Activated naive CD4-positive, alpha-beta T cell treated with anti-CD3 and anti-CD28 coated beads, Interleukin-2, amount 10 ng/mL, durations not matched to agents 7 days and 5 days (primary cell): ENCODE data around the gene QRFP.

Source experiments
- CTCF ChIA-PET: fragments of 350-600 bp; sonication (Branson Sonifier 250); formaldehyde crosslinking; loops from one replicate; lab custom pipeline; 2021; ENCODE audit warnings: antibody characterized with exemption; lab: Charles Lee
- DNase-seq: peaks from one replicate; pipeline ENCODE4 v3.0.0-alpha.2; 2020
- H3K27ac Mint-ChIP-seq: one replicate; pipeline ENCODE4 v1.8.0; 2021; ENCODE audit warnings: mild to moderate bottlenecking, moderate library complexity, mixed read lengths
- H3K27me3 Mint-ChIP-seq: one replicate; pipeline ENCODE4 v1.8.0; 2021; ENCODE audit warnings: mild to moderate bottlenecking, mixed read lengths
- H3K36me3 Mint-ChIP-seq: one replicate; pipeline ENCODE4 v1.8.0; 2021; ENCODE audit warnings: mixed read lengths
- H3K4me1 Mint-ChIP-seq: one replicate; pipeline ENCODE4 v1.8.0; 2021; ENCODE audit warnings: mixed read lengths
- H3K4me3 Mint-ChIP-seq: one replicate; pipeline ENCODE4 v1.8.0; 2021; ENCODE audit warnings: mild to moderate bottlenecking, moderate library complexity, mixed read lengths
- H3K9me3 Mint-ChIP-seq: one replicate; pipeline ENCODE4 v1.8.0; 2021; ENCODE audit warnings: mixed read lengths

QRFP gene

DNA sequence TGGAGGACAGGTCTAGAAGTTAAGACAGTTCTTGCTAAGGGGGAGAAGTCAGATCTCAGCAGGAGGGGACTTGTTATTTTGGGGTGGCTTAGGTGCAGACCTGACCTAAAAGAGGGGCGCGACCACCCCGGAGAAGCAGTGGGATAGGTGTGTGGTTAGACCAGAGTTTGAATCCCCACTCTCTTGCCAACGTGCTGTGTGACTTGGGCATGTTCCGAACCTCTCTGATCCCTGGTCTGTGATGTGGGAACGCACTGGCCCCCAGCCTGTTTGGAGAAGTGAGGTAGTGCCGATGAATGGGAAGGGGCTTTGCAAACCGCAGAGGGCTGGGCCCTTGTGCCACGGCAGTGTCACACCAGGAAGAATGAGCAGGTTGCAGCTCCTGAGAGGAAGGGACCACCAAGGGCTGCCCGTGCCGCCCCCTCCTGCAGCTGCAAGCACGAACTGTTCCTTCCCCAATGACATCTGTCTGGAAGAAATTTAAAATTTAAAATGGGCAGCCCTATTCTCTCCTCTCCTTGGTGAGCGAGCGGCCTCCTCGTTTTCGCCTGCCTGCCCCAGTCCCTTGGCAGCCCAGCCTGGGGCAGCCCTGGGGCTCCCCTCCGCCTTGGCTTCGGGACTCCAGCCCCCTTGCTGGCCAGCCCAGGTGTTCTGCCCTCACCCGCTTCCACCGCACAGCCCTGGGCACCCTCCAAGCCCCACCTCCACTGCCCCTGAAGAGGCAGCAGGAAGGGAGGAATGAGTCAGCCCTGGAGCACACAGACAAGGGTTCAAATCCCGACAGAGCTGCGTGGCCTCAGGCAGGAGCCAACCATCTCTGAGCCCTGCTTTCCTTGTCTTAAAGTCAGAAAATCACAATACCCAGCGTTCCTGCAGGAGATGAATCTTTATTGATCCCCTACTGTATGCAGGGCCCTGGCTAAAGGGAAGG, 40.8 kb upstream of the QRFP start:
- no peak for DNase-seq
- Mint-ChIP-seq H3K4me1 (peaks cover 10% of the 10 kb centered on the region), H3K9me3 (no peaks in the 10 kb centered on the region), H3K4me3 (peak overlapping the region; percentile 1), H3K36me3 (no peaks in the 10 kb centered on the region), H3K27me3 (peaks cover 93% of the 10 kb centered on the region), H3K27ac (no peak overlapping the region)
- CTCF ChIA-PET = no interaction called here

DNA sequence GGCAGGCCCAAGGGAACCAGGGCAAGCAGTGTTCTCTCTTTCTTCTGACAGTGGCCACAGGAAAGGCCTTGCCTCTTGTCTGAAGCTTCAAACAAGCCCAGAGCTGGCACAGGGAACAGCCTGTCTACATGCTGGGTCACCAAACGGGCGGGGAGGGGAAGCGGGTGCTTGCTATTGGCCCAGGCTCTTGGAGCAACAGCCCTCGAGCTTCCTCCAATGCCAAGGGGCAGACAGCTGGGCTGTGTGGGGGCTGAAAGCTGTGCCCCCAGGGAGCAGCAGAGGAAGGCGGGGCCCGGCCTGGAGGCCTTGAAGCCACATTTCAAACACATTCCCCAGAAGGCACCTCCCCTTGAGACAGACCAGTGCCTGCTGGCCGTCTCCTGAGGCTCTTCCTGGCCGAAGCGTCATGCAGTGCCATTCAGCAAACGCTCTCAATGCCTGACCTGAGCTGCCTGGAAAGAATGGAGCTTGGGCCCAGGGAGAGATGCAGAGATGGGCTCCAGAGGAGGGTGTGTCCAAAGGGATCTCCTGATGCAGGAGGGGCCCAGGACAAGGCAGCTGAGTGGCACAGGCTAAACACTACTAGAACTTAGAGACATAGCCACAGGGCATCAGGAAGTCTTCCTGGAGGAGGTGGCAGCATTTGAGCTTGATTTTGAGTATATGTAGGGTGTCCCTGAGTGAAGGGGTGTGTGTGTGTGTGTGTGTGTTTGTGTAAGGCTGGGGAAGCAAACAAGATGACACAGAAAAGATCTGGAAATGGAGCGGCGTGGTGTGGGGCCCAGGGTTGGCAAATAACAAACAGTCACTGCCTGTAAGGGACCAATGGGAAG, 39.9 kb upstream of the QRFP start:
- H3K27me3 Mint-ChIP-seq = peaks cover 90% of the 10 kb centered on the region
- H3K27ac Mint-ChIP-seq = no peak overlapping the region
- no peak for DNase-seq
- H3K9me3 Mint-ChIP-seq = no peaks in the 10 kb centered on the region
- no peaks in the 10 kb centered on the region for H3K36me3 Mint-ChIP-seq
- CTCF ChIA-PET = interaction anchor here (1.1 kb wide), 1 partner anchor 110 kb away, joined by 4 read pairs; no protein-coding TSS in a partner anchor
- peak overlapping the region; percentile 1 for H3K4me3 Mint-ChIP-seq
- peaks cover 10% of the 10 kb centered on the region for H3K4me1 Mint-ChIP-seq

- H3K9me3 Mint-ChIP-seq = no peaks in the 10 kb centered on the region
- H3K4me3 Mint-ChIP-seq = no peak overlapping the region
- H3K27ac Mint-ChIP-seq = no peak overlapping the region
- no peak for DNase-seq
- peaks cover 89% of the 10 kb centered on the region for H3K27me3 Mint-ChIP-seq
- H3K36me3 Mint-ChIP-seq = no peaks in the 10 kb centered on the region
- peaks cover 7% of the 10 kb centered on the region for H3K4me1 Mint-ChIP-seq
- CTCF ChIA-PET = interaction anchor here (1.1 to 2.0 kb wide), 2 partner anchors 62 to 110 kb away, joined by 4 to 5 read pairs; no protein-coding TSS in a partner anchor
Measured at GRCh38 chr9:130935648-130936271, 39.1 kb upstream of the QRFP start.

- Mint-ChIP-seq H3K27ac (no peak overlapping the region), H3K9me3 (no peaks in the 10 kb centered on the region), H3K4me3 (no peak overlapping the region), H3K27me3 (peaks cover 85% of the 10 kb centered on the region), H3K4me1 (peaks cover 4% of the 10 kb centered on the region), H3K36me3 (no peaks in the 10 kb centered on the region)
- DNase-seq = no peak
- CTCF ChIA-PET = interaction anchor here (0.8 to 2.0 kb wide), 3 partner anchors 63 to 111 kb away, joined by 4 to 5 read pairs (median 4); no protein-coding TSS in a partner anchor
Measured at GRCh38 chr9:130934702-130935647, 38.4 kb upstream of the QRFP start.

- Mint-ChIP-seq H3K4me1 (peaks cover 4% of the 10 kb centered on the region), H3K36me3 (no peaks in the 10 kb centered on the region), H3K27ac (no peak overlapping the region), H3K27me3 (peaks cover 80% of the 10 kb centered on the region), H3K4me3 (no peak overlapping the region), H3K9me3 (no peaks in the 10 kb centered on the region)
- no peak for DNase-seq
- CTCF ChIA-PET = interaction anchor here (2.0 kb wide), 1 partner anchor 64 kb away, joined by 5 read pairs; no protein-coding TSS in a partner anchor
Measured at GRCh38 chr9:130934246-130934645, 37.6 kb upstream of the QRFP start.

DNA sequence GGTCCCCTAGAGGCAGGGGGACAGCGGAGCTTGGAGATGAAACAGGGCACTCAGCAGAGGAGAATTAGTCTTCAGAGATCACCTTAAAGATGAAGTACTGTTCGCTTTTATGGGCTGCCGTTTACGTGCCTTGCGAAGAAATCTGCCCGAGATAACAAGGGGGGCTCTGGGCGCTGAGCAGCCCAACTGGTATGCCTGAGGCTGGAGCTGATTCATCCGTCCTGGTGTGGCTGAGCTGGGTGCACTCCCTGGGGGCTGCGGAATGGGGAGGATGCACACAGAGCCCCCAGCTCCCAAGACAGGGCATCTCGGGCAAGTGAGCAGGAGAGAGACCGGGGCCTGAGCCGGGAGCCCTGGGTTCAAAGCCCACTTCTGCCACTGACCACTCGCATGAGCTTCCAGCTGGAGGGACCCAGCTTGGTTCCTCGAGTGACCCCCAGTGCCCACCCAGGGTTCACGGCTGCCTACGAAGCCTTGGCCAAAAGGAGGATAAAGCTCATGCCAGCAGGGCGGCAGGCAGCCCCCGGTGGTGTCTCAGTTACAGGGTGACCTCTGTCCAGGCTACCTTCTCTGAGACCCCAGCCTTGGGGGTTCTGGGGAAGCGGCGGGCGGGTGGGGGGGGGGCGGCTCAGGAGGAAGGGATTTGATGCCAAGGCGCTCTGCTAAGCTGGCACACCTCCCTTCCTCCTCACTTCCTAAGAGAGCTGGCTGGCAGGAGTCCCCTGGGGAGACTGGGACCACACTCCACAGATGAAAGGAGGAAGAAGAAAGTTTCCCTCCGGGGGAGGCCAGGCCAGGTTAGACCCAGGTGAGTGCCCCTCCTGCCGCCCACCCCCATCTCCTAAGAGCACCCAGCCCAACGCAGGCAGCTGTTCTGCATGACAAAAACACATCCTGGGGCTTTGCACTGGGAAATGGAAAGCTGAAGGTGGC, 36.8 kb upstream of the QRFP start:
- H3K4me3 Mint-ChIP-seq = no peak overlapping the region
- no peak for DNase-seq
- peaks cover 2% of the 10 kb centered on the region for H3K4me1 Mint-ChIP-seq
- CTCF ChIA-PET = interaction anchor here (0.9 to 2.0 kb wide), 4 partner anchors 12 to 113 kb away, joined by 3 to 5 read pairs (median 4); no protein-coding TSS in a partner anchor
- no peaks in the 10 kb centered on the region for H3K9me3 Mint-ChIP-seq
- H3K27ac Mint-ChIP-seq = no peak overlapping the region
- no peaks in the 10 kb centered on the region for H3K36me3 Mint-ChIP-seq
- H3K27me3 Mint-ChIP-seq = peaks cover 74% of the 10 kb centered on the region

DNA sequence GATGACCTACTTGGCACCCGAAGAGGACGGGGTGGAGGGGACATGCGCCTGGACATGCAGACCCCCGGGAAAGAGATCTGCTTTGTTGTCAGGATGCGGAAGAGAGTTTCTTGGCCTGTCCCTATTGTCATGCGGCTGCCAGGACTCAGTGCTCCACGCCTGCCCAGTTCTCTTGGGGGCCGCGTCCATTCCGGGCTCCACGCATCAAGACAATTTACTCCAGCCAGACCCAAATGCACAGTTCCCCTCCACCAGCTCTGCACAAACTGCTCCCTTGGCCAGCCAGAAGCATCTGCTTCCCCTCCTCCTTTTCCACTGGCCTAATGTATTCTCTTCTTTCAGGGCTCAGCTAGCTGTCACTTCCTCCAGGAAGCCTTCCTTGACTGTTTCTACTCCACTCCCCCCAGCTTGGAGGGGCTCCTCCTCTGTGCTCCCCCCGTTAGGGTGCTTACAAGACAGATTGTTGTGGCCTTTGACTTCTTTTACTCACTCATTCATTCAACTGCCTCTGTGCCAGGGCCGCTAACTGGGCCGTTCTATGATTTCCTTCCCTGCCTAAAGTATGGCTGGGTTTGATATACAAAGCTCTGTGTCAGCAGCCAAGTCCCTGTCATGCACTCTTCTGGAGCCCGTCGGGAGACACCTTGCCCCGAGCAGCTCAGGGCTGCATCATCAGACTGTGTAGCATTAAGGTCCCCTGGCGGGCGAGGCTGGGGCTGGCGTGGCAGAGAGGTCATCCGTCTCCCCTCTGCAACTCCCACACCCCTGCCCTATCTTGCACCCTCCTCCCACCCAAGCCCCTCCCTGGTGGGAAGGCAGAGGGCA, 35.9 kb upstream of the QRFP start:
- no peaks in the 10 kb centered on the region for H3K36me3 Mint-ChIP-seq
- H3K4me1 Mint-ChIP-seq = no peaks in the 10 kb centered on the region
- no peak overlapping the region for H3K27ac Mint-ChIP-seq
- no peak overlapping the region for H3K4me3 Mint-ChIP-seq
- DNase-seq = no peak
- CTCF ChIA-PET = interaction anchor here (0.9 to 1.5 kb wide), 3 partner anchors 13 to 114 kb away, joined by 3 to 4 read pairs (median 3); no protein-coding TSS in a partner anchor
- no peaks in the 10 kb centered on the region for H3K9me3 Mint-ChIP-seq
- peaks cover 68% of the 10 kb centered on the region for H3K27me3 Mint-ChIP-seq

DNA sequence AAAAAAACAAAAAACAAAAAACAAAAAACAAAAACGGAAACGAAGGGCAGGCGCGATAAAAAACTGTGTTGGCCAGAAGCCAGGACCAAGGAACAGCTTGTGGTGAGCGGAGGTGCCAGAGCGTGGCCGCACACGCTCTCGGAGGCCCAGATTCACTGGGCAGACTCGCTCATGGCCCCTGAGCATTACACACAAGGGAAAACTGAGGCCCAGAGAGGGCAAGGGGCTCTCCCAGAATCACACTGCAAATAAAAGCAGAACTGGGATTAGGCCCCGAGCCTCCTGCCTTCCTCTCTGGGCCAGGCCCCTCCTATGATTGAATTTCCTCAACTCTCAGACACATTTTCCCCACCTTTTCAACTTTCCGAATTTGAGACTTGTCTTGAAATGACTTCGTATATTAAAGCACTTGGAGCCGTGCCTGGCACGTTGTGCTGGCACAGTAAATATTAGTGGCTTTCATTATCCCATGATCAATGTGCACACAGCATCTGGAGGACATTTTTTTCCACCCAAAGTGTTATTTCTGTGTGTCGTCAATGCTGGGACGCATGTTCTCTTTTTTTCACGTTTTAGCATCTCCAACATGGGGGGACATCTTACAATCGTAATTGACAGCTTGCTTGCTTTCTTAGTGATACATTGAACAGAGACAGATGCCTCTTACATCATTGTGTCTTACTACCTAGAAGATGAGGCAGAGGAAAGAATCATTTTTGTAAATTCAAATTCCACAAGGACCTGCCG, 35.1 kb upstream of the QRFP start:
- Mint-ChIP-seq H3K27ac (peak overlapping the region; percentile 7), H3K4me3 (no peak overlapping the region), H3K4me1 (no peaks in the 10 kb centered on the region), H3K27me3 (peaks cover 60% of the 10 kb centered on the region), H3K36me3 (no peaks in the 10 kb centered on the region), H3K9me3 (no peaks in the 10 kb centered on the region)
- no peak for DNase-seq
- CTCF ChIA-PET = interaction anchor here (1.5 kb wide), 1 partner anchor 14 kb away, joined by 3 read pairs; no protein-coding TSS in a partner anchor

- Mint-ChIP-seq H3K4me3 (no peak overlapping the region), H3K27me3 (peaks cover 53% of the 10 kb centered on the region), H3K27ac (no peak overlapping the region), H3K4me1 (no peaks in the 10 kb centered on the region), H3K36me3 (no peaks in the 10 kb centered on the region), H3K9me3 (no peaks in the 10 kb centered on the region)
- CTCF ChIA-PET = no interaction called here
- no peak for DNase-seq
Measured at GRCh38 chr9:130930804-130931349, 34.3 kb upstream of the QRFP start.

DNA sequence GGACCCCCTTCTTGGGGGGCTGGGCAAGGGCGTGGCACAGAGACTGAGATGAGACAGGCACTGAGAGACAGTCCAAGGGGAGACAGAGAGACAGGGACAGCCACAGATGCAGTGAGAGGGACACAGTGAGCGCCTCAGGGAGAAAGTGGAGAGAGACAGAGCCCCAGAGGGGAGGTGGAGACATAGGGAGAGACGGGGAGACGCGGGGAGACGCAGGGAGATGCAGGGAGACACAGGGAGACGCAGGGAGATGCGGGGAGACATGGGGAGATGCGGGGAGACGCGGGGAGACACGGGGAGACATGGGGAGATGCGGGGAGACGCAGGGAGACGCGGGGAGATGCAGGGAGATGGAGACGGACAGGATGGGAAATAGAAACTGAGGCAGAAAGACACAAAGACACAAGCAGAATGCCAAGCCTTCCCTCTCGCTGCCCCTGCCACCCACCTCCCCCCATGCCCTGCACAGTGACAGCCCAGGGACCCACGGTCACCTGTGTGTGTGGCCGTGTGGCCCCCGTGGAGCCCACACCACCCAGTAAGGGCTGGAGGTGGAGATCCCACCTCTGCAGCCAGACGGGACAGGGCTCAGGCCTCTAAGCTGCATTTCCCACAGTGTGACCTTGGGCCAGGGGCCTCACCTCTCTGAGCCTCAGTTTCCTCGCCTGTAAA, 33.7 kb upstream of the QRFP start:
- H3K27me3 Mint-ChIP-seq = peaks cover 52% of the 10 kb centered on the region
- H3K27ac Mint-ChIP-seq = no peak overlapping the region
- CTCF ChIA-PET = no interaction called here
- no peak for DNase-seq
- no peaks in the 10 kb centered on the region for H3K4me1 Mint-ChIP-seq
- H3K9me3 Mint-ChIP-seq = no peaks in the 10 kb centered on the region
- H3K4me3 Mint-ChIP-seq = no peak overlapping the region
- no peaks in the 10 kb centered on the region for H3K36me3 Mint-ChIP-seq
